Stimulated activated CD8-positive, alpha-beta memory T cell treated with anti-CD3 and anti-CD28 coated beads, Interleukin-7, amount 100 ng/mL, for 1 hour (primary cell): ENCODE measurements around the gene MYL6.
"Not testable (repeated sequence)": the region's sequence is repeated elsewhere in the genome, so short reads cannot be mapped to it uniquely, and the experiment has no call there.

Experiments
- DNase-seq, 2 donors: peaks; one replicate each; pipeline ENCODE4 v3.0.0-alpha.2; 2020; ENCODE audit warnings: low read depth in 2 of 2

MYL6 gene

DNA sequence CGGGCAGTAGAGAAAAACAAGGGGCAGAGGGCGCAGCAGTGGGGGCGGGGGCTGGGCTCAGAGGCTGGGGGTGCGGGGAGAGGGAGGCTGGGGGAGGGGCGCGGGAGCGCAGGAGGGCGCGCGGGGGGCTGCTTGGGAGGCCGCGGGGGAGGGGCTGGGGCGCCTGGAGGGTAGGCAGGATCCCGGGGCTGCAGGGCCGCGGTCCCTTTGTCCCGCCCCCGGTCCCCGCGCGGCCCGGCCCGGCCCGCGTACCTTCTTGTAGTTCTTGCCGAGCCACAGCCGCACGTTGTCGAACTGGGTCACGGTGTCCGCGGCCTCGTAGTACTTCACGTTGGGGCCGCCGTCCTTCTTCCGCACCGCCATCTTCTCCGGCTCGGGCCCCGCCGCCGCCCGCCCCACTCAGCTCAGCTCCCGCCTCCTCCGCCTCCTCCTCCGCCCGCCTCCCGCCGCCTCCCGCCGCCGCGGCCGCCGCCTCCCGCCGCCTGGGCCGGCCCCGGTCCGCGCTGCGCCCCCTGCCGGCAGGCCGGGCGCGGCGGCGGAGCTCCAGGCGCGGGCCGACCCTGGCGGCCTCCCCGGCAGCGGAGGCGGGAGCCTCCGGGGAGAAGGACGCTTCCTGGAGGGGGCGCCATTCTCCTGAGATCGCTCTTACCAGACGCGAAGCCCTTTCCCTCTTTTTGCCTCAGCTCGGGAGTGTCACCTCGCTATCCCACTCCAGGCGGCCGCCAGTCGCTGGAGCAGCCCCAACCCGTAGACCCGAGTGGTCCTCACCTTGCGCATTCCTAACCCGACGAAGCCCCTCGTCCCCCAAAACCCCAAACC is 31.1 kb downstream of the MYL6 start, which contains the start of gene SMARCC2:
SMARCC2 (minus strand) TSS at position 385 of the 819 bp plus-strand sequence; CDS start at position 363, 22 bp downstream.
- peak; percentile 62 to 67 for DNase-seq

- DNase-seq, result peak; percentile 41 to 42
Measured at GRCh38 chr12:56189918-56190694, 31.9 kb downstream of the MYL6 start.

GRCh38 chr12:56190695-56191155 is 32.6 kb downstream of the MYL6 start:
- DNase-seq, result no peak

GRCh38 chr12:56192582-56192981 is 34.4 kb downstream of the MYL6 start:
- no peak for DNase-seq

- peak; percentile 29 to 52 for DNase-seq
Measured at GRCh38 chr12:56193025-56193578, 34.9 kb downstream of the MYL6 start.

GRCh38 chr12:56196818-56197550 is 38.8 kb downstream of the MYL6 start:
- DNase-seq, result not testable (repeated sequence)

DNA sequence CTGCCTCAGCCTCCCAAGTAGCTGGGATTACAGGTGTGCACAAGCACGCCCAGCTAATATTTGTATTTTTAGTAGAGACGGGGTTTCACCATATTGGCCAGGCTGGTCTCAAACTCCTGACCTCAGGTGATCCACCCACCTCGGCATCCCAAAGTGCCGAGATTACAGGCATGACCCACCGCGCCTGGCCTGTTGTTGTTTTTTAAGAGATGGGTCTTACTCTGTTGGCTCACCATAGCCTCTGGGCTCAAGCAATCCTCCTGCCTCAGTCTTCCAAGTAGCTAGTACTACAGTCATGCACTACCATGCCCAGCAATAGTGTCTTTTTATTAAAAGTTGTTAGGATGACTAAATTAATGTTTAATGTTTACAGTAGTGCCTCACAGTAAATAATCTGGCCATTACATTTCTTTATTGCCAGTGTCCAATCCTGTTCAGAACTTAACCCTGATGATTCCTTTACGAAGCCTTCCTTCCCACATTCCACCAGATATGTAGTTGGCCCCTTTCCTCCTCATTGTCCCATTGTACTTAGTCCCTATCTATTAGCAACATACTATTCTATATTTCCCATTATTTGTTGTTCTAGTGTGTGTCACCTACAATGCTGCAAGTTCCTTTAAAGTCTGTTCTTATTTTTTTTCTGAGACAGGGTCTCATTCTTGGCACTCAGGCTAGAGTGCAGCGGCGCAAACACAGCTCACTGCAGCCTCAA is 39.9 kb downstream of the MYL6 start:
- no peak for DNase-seq

DNA sequence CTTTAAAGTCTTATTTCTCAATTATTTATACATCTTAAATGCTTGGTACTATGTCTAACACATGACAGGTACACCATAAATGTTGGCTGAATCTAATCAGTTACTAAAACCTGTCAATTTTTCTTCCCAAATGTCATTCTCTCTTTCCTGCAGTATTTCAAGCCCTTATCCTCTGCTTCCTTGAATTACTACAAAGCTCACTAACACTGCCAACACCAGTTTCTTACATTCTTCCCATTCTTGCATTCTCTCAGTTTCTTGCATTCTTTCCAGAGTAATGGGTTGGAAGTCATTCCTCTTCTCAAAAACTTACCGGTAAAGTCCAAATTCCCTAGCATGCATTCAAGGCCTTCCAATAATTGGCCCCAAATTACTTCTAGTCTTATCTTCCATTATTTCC is 40.7 kb downstream of the MYL6 start:
- no peak for DNase-seq

- no peak for DNase-seq
Measured at GRCh38 chr12:56202366-56202765, 44.2 kb downstream of the MYL6 start.

DNA sequence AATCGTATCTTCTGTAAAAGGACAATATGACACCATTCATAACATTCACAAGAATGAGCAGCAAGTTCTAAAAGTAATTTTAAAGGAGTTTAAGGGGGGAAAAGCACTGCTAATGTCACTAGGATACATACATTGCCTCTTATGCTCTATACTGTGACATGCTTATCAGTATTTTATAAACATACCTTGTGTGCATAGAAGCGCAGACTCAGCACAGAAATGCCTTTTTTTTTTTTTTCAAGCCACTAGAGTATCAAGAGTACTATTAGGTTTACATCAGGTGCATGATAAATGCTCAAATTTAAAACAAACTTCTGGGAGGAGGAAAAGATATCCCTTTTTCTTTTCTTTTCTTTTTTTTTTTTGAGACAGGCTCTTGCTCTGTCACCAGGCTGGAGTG is 44.7 kb downstream of the MYL6 start:
- no peak for DNase-seq

DNA sequence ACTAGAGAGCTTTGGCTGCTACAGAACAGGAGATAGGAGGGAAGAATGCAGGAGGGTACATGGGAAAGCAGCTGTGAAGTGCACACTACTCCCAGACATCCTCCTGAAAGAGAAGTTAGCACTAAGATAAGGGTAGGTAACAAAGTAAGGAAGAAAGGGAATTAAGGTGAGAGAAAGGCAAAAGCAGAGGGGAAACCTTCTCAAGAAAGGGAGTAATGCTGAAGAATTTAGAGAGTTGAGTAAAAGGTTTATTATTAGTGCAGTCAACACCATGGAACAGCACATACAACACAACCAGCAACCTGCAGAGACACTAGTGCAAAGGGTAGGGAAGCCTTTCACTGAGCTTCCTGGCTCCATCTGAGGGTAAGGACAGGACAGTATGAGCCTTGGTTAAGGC is 46.1 kb downstream of the MYL6 start:
- no peak for DNase-seq

DNA sequence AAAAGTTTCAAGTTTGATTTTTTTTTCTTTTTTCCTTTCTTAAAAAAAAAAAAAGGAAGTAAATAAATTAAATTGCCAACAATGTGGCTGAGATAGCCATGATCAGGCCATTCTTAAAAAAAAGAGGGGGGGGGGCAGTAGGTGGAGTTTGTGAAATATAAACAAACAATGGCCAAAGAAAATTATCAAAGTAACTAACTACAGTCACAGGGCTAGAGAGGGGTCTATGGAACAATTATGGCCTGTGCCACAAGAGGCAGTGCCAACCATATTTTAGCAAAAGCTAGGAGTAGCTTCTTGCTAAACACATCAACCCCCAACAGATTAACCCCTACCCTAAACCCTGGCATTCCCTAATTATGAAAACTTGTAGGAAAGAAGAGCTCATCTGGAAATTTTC is 47.3 kb downstream of the MYL6 start:
- no peak for DNase-seq

DNA sequence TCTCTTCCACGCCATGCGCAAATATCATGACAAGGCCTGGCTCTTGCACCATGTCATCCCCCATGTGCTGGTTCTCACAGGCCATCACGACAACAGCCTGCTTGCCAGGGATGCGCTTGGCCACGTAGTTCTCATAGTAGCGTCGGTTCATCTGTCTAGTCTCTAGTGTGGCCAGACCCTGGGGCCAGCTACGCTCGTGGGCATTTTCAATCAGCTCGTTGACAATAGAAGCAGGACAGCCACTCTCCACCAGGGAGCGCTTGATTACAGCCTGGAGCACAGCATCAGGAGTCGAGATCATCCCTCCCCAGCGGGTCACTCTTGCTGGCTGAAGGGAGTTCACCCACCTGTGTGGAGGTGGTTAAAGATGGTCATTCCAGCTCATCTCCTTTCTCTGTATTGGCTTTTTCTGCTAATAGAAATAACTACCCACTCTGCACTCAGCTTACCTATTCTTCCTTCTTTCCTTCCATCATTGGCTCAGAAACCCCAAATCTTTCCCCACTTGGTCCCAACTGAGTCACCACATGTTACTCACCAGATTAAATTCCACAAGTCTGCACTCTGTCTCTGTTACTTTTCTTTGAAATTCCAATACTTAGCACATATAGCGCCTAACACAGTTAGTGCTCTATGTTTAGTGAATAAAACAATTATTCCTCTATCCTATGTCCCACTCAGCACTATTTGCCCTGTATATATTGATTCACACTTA is 48.5 kb downstream of the MYL6 start:
- DNase-seq, result no peak

DNA sequence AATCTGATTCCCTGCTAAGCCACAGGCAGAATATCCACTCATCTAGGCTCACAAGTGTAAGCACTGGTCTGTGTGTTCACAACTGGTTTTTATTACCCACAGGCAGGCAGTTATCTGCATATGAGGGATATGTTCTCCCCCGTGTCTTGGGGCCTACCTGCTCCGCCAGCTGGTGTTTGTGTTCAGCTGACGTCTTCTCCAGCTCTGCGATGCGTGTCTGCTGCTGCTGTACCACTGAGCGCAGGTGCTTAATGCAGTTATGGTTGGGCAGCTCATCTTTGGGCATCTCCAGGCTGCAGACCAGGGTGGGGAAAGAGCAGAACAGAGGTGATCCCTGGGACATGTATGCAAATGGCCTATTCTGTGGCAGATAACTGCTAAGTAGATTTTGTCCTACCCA is 49.8 kb downstream of the MYL6 start:
- no peak for DNase-seq
